PC-3 (cell line): ENCODE data around the gene PAEP. TPM values are rescaled to one million over a fixed set of nuclear protein-coding genes. Genes with fewer than 3 reads are reported as not detected.

ENCODE experiments used
- ATAC-seq: fragments of 200-7000 bp; cut with Tn5 transposase; 2 replicates; pipeline ENCODE4 v1.9.1; 2020; ENCODE audit warnings: mild to moderate bottlenecking, moderate library complexity
- BruUV-seq: library from RNA; stranded (reverse); fragments of 400-500 nt; replicated peaks from 2 replicates; lab custom pipeline; 2021; lab: Mats Ljungman, UMichigan
- CTCF ChIA-PET: fragments of 300-600 bp; sonication (Branson Sonifier 250); formaldehyde crosslinking; loops from one replicate; lab custom pipeline; 2022; ENCODE audit warnings: antibody characterized with exemption; lab: Charles Lee
- POLR2A ChIA-PET: fragments of 300-600 bp; sonication (Branson Sonifier 250); formaldehyde crosslinking; loops from one replicate; lab custom pipeline; 2022; ENCODE audit warnings: antibody characterized with exemption; ENCODE audit not compliant: unreplicated experiment; lab: Charles Lee
- DNase-seq: peaks from one replicate; pipeline ENCODE4 v3.0.0-alpha.2; 2015
- H2AFZ ChIP-seq: fragments of 300-600 bp; sonication (generic); 2 replicates; pipeline ENCODE4 v1.6.0; 2016; ENCODE audit warnings: antibody characterized with exemption, low read length
- H3F3A ChIP-seq: fragments of 300-600 bp; sonication (generic); one replicate; pipeline ENCODE4 v1.6.0; 2017; ENCODE audit warnings: antibody characterized with exemption, low read length, control low read depth, mild to moderate bottlenecking; ENCODE audit not compliant: unreplicated experiment
- H3K27ac ChIP-seq: fragments of 300-600 bp; sonication (generic); 2 replicates; pipeline ENCODE4 v1.5.1; 2016; ENCODE audit warnings: mild to moderate bottlenecking, low read length
- H3K27me3 ChIP-seq: fragments of 300-600 bp; sonication (generic); 2 replicates; pipeline ENCODE4 v1.6.1; 2016; ENCODE audit warnings: low read length, mixed read lengths
- H3K36me3 ChIP-seq: fragments of 300-600 bp; sonication (generic); 2 replicates; pipeline ENCODE4 v1.6.1; 2016; ENCODE audit warnings: low read depth, mixed run types, low read length, mixed read lengths
- H3K4me1 ChIP-seq: fragments of 300-600 bp; sonication (generic); 2 replicates; pipeline ENCODE4 v1.5.1; 2016; ENCODE audit warnings: low read length; ENCODE audit not compliant: insufficient read depth
- H3K4me2 ChIP-seq: fragments of 300-600 bp; sonication (generic); 2 replicates; pipeline ENCODE4 v1.6.0; 2016; ENCODE audit warnings: low read length
- H3K4me3 ChIP-seq: fragments of 300-600 bp; sonication (generic); 2 replicates; pipeline ENCODE4 v1.5.1; 2016; ENCODE audit warnings: mild to moderate bottlenecking, low read length, mixed read lengths
- H3K79me2 ChIP-seq: fragments of 300-600 bp; sonication (generic); 2 replicates; pipeline ENCODE4 v1.6.1; 2017; ENCODE audit warnings: low read length, mixed read lengths
- H3K9ac ChIP-seq: fragments of 300-600 bp; sonication (generic); 2 replicates; pipeline ENCODE4 v1.6.0; 2016; ENCODE audit warnings: mild to moderate bottlenecking, low read length
- H3K9me2 ChIP-seq: fragments of 300-600 bp; sonication (generic); replicated peaks from 2 replicates; pipeline ENCODE4 v1.6.1; 2016; ENCODE audit warnings: mixed run types, low read length, mixed read lengths
- H3K9me3 ChIP-seq: fragments of 300-600 bp; sonication (generic); 2 replicates; pipeline ENCODE4 v1.6.1; 2016; ENCODE audit warnings: low read length, mixed read lengths
- H4K20me1 ChIP-seq: fragments of 300-600 bp; sonication (generic); 2 replicates; pipeline ENCODE4 v1.6.1; 2016; ENCODE audit warnings: low read length, mixed read lengths
- CTCF ChIP-seq: fragments of 300-600 bp; sonication (generic); conservative IDR thresholded peaks from 2 replicates; pipeline ENCODE4 v1.5.1; 2017; ENCODE audit warnings: antibody characterized with exemption, low read depth, mild to moderate bottlenecking, low read length
- EZH2 ChIP-seq: fragments of 300-600 bp; sonication (generic); IDR thresholded peaks from one replicate; pipeline ENCODE4 v1.6.1; 2017; ENCODE audit warnings: antibody characterized with exemption, mild to moderate bottlenecking, low read length; ENCODE audit not compliant: unreplicated experiment
- EZH2phosphoT487 ChIP-seq: fragments of 300-600 bp; sonication (generic); IDR thresholded peaks from 2 replicates; pipeline ENCODE4 v1.6.1; 2018; ENCODE audit warnings: mild to moderate bottlenecking, antibody characterized with exemption, low read length, borderline replicate concordance
- intact Hi-C: fragments of 100-400 bp; cut with micrococcal nuclease; formaldehyde crosslinking; loops from 2 replicates; pipeline ENCODE4 v1.9.0; 2023
- total RNA-seq: library from RNA; depleted of rRNA; stranded (reverse); fragments of >200 nt; gene quantifications from 2 replicates; pipeline ENCODE4 v1.2.3, GENCODE V29; 2014

The PAEP gene
- total RNA-seq, 1 experiment from 2014 or later = not detected

GRCh38 chr9:135588886-135589595, 27.5 kb downstream of the PAEP start:
- no peaks in the 10 kb centered on the region for H3K79me2 ChIP-seq
- BruUV-seq = no TSS peak
- H4K20me1 ChIP-seq = no peaks in the 10 kb centered on the region
- peaks cover 9% of the 10 kb centered on the region; the same call in 1 of the 2 replicates for H3K27me3 ChIP-seq
- H3K4me3 ChIP-seq = no peak overlapping the region
- no peaks in the 10 kb centered on the region for H3K9me2 ChIP-seq
- ATAC-seq (no peak), DNase-seq (no peak)
- H3K4me1 ChIP-seq = no peaks in the 10 kb centered on the region
- no peaks in the 10 kb centered on the region for H3F3A ChIP-seq
- CTCF ChIA-PET = no interaction called here
- no peak for TF ChIP-seq EZH2phosphoT487
- no peak for TF ChIP-seq CTCF
- no peak for TF ChIP-seq EZH2
- intact Hi-C loops = no loop called here
- no peak overlapping the region for H3K4me2 ChIP-seq
- POLR2A ChIA-PET = no interaction called here
- H3K27ac ChIP-seq = no peak overlapping the region
- H3K36me3 ChIP-seq = no peaks in the 10 kb centered on the region
- H2AFZ ChIP-seq = no peak overlapping the region
- H3K9me3 ChIP-seq = no peaks in the 10 kb centered on the region
- H3K9ac ChIP-seq = no peak overlapping the region

GRCh38 chr9:135589596-135590485, 28.3 kb downstream of the PAEP start:
- TF ChIP-seq CTCF = no peak
- TF ChIP-seq EZH2 = no peak
- no peak for TF ChIP-seq EZH2phosphoT487
- DNase-seq = no peak
- peaks cover 9% of the 10 kb centered on the region; the same call in 1 of the 2 replicates for H3K27me3 ChIP-seq
- no peak overlapping the region for H3K4me2 ChIP-seq
- ChIA-PET POLR2A (no interaction called here), CTCF (no interaction called here)
- no peak for ATAC-seq
- no TSS peak for BruUV-seq
- H3F3A ChIP-seq = no peaks in the 10 kb centered on the region
- no peaks in the 10 kb centered on the region for H3K9me3 ChIP-seq
- H3K4me1 ChIP-seq = no peaks in the 10 kb centered on the region
- intact Hi-C loops = no loop called here
- H3K79me2 ChIP-seq = no peaks in the 10 kb centered on the region
- H4K20me1 ChIP-seq = no peaks in the 10 kb centered on the region
- H2AFZ ChIP-seq = no peak overlapping the region
- H3K9me2 ChIP-seq = no peaks in the 10 kb centered on the region
- no peak overlapping the region for H3K27ac ChIP-seq
- H3K36me3 ChIP-seq = no peaks in the 10 kb centered on the region
- no peak overlapping the region for H3K4me3 ChIP-seq
- H3K9ac ChIP-seq = no peak overlapping the region
